Fibroblast of villous mesenchyme (primary cell): ENCODE results near the gene AQP4. TPM values are rescaled to one million over a fixed set of nuclear protein-coding genes. Genes with fewer than 3 reads are reported as not detected.

Source experiments
- DNase-seq: peaks from one replicate; pipeline ENCODE4 v3.0.0-alpha.2; 2010; ENCODE audit warnings: low read depth
- H3K4me3 ChIP-seq: 2 replicates; pipeline ENCODE4 v1.5.1; 2011; ENCODE audit warnings: low read depth, mild to moderate bottlenecking, low read length
- total RNA-seq: library from RNA; depleted of rRNA; stranded (reverse); fragments of >200 nt; gene quantifications from 2 replicates; pipeline ENCODE4 v1.2.3, GENCODE V29; 2012
- TF ChIP-seq, protein P1 (sequence below): IDR thresholded peaks from 2 replicates; pipeline ENCODE4 v1.5.1; 2012; ENCODE audit warnings: low read depth, mild to moderate bottlenecking, low read length; ENCODE audit not compliant: insufficient read depth

Gene AQP4
- total RNA-seq, 1 donor = not detected

- TF ChIP-seq, protein P1, sequence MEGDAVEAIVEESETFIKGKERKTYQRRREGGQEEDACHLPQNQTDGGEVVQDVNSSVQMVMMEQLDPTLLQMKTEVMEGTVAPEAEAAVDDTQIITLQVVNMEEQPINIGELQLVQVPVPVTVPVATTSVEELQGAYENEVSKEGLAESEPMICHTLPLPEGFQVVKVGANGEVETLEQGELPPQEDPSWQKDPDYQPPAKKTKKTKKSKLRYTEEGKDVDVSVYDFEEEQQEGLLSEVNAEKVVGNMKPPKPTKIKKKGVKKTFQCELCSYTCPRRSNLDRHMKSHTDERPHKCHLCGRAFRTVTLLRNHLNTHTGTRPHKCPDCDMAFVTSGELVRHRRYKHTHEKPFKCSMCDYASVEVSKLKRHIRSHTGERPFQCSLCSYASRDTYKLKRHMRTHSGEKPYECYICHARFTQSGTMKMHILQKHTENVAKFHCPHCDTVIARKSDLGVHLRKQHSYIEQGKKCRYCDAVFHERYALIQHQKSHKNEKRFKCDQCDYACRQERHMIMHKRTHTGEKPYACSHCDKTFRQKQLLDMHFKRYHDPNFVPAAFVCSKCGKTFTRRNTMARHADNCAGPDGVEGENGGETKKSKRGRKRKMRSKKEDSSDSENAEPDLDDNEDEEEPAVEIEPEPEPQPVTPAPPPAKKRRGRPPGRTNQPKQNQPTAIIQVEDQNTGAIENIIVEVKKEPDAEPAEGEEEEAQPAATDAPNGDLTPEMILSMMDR = no peak
- H3K4me3 ChIP-seq = no peak overlapping the region
- no peak for DNase-seq
These were observed 47.0 kb downstream of the AQP4 start for GRCh38 chr18:26818461-26818860.

GRCh38 chr18:26813043-26813442 is 52.5 kb downstream of the AQP4 start:
- DNase-seq = no peak
- TF ChIP-seq, protein P1 = no peak
- no peak overlapping the region for H3K4me3 ChIP-seq

DNA sequence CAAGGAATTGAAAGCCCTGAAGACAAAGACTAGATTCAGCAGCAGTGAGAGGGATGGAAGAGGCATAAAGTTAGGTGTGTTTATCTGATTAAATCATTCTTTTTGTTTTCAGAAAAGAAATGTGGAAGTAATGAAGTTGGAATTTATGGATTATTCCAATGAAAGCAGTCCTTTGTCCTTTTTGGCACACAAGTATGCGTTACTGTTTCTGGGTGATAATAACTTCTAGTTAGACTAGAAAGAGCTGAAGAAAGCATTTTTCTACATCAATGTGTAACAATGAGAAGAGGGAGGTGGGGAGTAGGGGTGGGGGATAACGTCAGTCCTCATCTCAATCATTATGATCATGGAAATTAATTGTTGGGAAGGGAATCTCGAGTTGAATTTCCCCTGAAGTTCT is 53.0 kb downstream of the AQP4 start:
- no peak for DNase-seq
- TF ChIP-seq, protein P1 = no peak
- H3K4me3 ChIP-seq = no peak overlapping the region

GRCh38 chr18:26809346-26809745 is 56.2 kb downstream of the AQP4 start:
- no peak for DNase-seq
- TF ChIP-seq, protein P1 = no peak
- H3K4me3 ChIP-seq = no peak overlapping the region

GRCh38 chr18:26806224-26806623 is 59.3 kb downstream of the AQP4 start:
- no peak for DNase-seq
- H3K4me3 ChIP-seq = no peak overlapping the region
- TF ChIP-seq, protein P1 = no peak

GRCh38 chr18:26804519-26804918 is 61.0 kb downstream of the AQP4 start:
- DNase-seq = no peak
- TF ChIP-seq, protein P1 = no peak
- H3K4me3 ChIP-seq = no peak overlapping the region

DNA sequence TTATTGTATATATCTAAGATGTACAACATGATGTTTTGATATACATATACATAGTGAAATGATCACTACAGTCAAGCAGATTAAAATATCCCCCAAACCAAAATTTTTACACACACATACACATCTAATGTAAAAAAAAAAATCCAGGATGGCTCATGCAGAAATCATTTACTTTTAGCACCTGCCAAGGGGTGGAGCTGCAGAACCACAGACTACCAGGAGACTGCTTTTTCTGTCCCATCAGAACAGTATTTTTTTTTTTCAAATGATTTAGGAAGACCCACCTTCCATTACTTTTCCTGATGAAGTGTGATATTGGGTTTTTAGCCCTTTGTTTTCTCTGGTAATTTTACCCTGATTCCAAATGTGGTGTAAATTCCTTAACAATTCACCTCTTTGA is 61.9 kb downstream of the AQP4 start:
- TF ChIP-seq, protein P1 = no peak

More for the DNA sequence above, 61.9 kb downstream of the AQP4 start:
- no peak for DNase-seq
- no peak overlapping the region for H3K4me3 ChIP-seq
